ENCODE results near the gene ZEB1. TPM values are rescaled to one million over a fixed set of nuclear protein-coding genes. Genes with fewer than 3 reads are reported as not detected.

Gene ZEB1
- 10 to 100 TPM; 46.2 to 59.5 (median 53.2) TPM for total RNA-seq (2021; fragmentation: NEBNext Ultra II Directional; extraction: Animal tissue kit (Norgen Biotek cat#: 25700))
- long read RNA-seq, full-length matches to known transcripts = 6 of 26 reads
- long read RNA-seq, partial matches to known transcripts = 10 of 26 reads
- long read RNA-seq, other reads (novel, unspliced or antisense) = 10 of 26 reads

GRCh38 chr10:31318854-31319601 lies at the start of gene ZEB1:
TSS of gene ZEB1 (plus strand) at chr10:31319216. CDS start at chr10:31319235, 19 bp downstream.
- DNase-seq = peak; percentile 84
- peak within 1 kb of the TSS; percentile 98 for H3K4me3 Mint-ChIP-seq
- H3K4me1 Mint-ChIP-seq (ENCODE audit: low read depth) = peaks cover 71% of the 10 kb centered on the region
- peaks cover 1% of the 10 kb centered on the region; the same call in 1 of the 2 replicates for H3K27me3 Mint-ChIP-seq (ENCODE audit: insufficient read depth)
- peaks cover 12% of the 10 kb centered on the region; the same call in 1 of the 2 replicates for H3K36me3 Mint-ChIP-seq (ENCODE audit: low read depth)
- peak within 1 kb of the TSS; percentile 96 for H3K27ac Mint-ChIP-seq
- TF ChIP-seq, protein P1, sequence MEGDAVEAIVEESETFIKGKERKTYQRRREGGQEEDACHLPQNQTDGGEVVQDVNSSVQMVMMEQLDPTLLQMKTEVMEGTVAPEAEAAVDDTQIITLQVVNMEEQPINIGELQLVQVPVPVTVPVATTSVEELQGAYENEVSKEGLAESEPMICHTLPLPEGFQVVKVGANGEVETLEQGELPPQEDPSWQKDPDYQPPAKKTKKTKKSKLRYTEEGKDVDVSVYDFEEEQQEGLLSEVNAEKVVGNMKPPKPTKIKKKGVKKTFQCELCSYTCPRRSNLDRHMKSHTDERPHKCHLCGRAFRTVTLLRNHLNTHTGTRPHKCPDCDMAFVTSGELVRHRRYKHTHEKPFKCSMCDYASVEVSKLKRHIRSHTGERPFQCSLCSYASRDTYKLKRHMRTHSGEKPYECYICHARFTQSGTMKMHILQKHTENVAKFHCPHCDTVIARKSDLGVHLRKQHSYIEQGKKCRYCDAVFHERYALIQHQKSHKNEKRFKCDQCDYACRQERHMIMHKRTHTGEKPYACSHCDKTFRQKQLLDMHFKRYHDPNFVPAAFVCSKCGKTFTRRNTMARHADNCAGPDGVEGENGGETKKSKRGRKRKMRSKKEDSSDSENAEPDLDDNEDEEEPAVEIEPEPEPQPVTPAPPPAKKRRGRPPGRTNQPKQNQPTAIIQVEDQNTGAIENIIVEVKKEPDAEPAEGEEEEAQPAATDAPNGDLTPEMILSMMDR (IDR thresholded peaks at IDR 0.05) = peak; percentile 73
- H3K9me3 Mint-ChIP-seq = no peaks in the 10 kb centered on the region

DNA sequence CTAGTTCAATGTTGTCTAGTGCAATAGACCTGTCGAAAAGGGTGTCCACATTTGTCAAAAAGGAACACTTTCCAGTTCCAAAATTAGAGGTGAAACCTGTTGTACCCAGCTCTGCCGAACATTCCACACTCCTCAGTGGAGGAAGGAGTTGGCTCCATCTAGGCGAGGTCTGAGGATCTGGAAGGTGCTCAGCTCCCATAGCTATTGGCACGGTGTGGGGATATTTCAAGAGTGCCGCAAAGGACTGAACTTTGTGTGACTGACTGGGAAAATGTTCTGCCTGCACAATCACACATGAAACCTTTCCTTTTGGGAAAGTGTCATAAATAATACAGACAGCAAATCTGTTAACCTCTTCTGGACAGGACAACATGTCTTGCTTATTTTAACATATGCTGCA lies 48.1 kb upstream of the ZEB1 start:
- H3K9me3 Mint-ChIP-seq = no peaks in the 10 kb centered on the region
- H3K27me3 Mint-ChIP-seq (ENCODE audit: insufficient read depth) = no peaks in the 10 kb centered on the region
- TF ChIP-seq, protein P1 (IDR thresholded peaks at IDR 0.05) = no peak
- no peak overlapping the region for H3K4me3 Mint-ChIP-seq
- H3K27ac Mint-ChIP-seq = no peak overlapping the region
- H3K36me3 Mint-ChIP-seq (ENCODE audit: low read depth) = peaks cover 5% of the 10 kb centered on the region
- DNase-seq = no peak
- H3K4me1 Mint-ChIP-seq (ENCODE audit: low read depth) = no peaks in the 10 kb centered on the region

- Mint-ChIP-seq H3K4me3 (no peak overlapping the region), H3K27me3 (ENCODE audit: insufficient read depth) (no peaks in the 10 kb centered on the region), H3K27ac (no peak overlapping the region), H3K9me3 (no peaks in the 10 kb centered on the region), H3K36me3 (ENCODE audit: low read depth) (peaks cover 5% of the 10 kb centered on the region), H3K4me1 (ENCODE audit: low read depth) (no peaks in the 10 kb centered on the region)
- TF ChIP-seq, protein P1 (IDR thresholded peaks at IDR 0.05) = no peak
- DNase-seq = no peak
These were observed 46.2 kb upstream of the ZEB1 start for GRCh38 chr10:31272841-31273240.

- no peak overlapping the region for H3K4me3 Mint-ChIP-seq
- peaks cover 5% of the 10 kb centered on the region for H3K36me3 Mint-ChIP-seq (ENCODE audit: low read depth)
- H3K27ac Mint-ChIP-seq = no peak overlapping the region
- no peak for DNase-seq
- H3K4me1 Mint-ChIP-seq (ENCODE audit: low read depth) = peaks cover 6% of the 10 kb centered on the region
- TF ChIP-seq, protein P1 (IDR thresholded peaks at IDR 0.05) = no peak
- no peaks in the 10 kb centered on the region for H3K27me3 Mint-ChIP-seq (ENCODE audit: insufficient read depth)
- no peaks in the 10 kb centered on the region for H3K9me3 Mint-ChIP-seq
These were observed 45.2 kb upstream of the ZEB1 start for GRCh38 chr10:31273789-31274188.

GRCh38 chr10:31274310-31274709 lies 44.7 kb upstream of the ZEB1 start:
- no peak overlapping the region for H3K27ac Mint-ChIP-seq
- no peaks in the 10 kb centered on the region for H3K9me3 Mint-ChIP-seq
- TF ChIP-seq, protein P1 (IDR thresholded peaks at IDR 0.05) = no peak
- no peaks in the 10 kb centered on the region for H3K27me3 Mint-ChIP-seq (ENCODE audit: insufficient read depth)
- H3K36me3 Mint-ChIP-seq (ENCODE audit: low read depth) = peaks cover 5% of the 10 kb centered on the region
- DNase-seq = no peak
- no peak overlapping the region for H3K4me3 Mint-ChIP-seq
- H3K4me1 Mint-ChIP-seq (ENCODE audit: low read depth) = peaks cover 8% of the 10 kb centered on the region
